Activated T-cell treated with anti-CD3 and anti-CD28 coated beads for 24 hours (primary cell): ENCODE results near the gene CTNNA2.

Source experiments
- DNase-seq: peaks from one replicate; pipeline ENCODE4 v3.0.0-alpha.2; 2020; ENCODE audit warnings: low read depth

The CTNNA2 gene

DNA sequence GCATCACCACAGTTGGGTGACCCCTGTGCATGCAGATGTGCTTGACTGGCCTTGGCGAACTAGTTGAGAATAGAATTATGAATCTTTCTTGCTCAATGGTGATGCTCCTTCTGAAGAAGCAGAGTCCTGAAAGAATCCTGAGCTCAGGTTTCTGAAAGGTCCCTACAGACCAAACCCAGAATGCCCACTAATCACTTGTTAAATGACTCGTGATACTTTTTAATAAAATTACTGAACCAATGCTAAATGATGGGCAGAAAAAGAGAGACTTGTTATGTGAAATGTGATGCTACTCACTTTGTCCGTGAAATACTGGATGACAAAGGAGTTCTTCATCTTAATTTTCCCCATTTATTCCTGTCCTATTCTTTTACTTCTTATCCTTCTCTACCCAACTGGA lies 1055.2 kb downstream of the CTNNA2 start:
- no peak for DNase-seq

DNA sequence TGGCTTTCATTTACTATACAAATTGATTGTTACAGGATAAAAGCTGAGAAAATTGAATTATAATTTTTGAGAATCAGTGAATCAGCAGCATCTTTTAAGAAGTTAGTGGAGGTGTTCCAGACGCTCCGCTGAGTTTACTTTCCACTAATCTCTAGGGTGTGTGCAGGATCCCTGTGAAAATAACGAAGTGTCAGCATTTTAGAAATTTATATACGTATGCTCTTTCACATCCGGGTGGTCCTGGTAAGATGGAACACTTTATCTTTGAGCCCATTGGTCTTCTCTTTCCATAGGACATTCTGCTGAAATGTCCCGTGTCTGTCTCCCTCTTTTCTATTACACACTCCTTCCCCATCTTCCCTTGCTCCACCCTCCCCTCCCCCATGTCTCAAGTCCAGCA lies 1060.3 kb downstream of the CTNNA2 start:
- no peak for DNase-seq

DNA sequence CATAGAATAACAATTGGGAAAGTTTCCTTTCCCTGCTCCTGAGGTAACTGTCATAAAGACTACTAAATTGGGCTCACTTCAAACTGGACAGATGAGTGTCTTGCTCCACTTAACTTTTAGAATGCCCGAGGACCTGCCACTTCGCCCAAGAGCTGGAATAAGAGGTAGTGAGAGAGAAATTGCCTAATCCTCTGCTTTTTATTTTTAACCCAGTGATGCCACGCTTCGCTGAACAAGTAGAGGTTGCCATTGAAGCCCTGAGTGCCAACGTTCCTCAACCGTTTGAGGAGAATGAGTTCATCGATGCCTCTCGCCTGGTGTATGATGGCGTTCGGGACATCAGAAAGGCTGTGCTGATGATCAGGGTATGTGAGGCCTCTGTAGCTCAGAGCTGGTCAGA lies 1061.1 kb downstream of the CTNNA2 start:
- DNase-seq, result no peak

DNA sequence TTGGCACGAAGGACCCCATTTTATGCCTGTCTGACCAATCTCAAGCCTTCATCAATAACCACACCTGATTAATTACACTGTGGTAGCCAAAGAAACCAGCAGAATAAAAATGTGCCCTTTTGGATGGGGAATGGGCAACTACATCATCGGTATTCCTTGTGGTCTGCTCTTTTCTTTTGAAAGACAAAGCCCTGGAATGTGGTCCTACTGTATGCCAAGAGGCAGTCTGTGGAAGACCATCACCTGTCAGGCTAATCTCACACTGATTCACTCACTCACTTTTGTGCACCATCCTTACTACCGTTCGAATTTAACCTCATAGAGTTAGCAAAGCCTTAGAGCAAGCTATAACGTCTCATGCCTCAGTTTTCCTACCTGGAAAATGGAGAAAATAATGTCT lies 1066.9 kb downstream of the CTNNA2 start:
- no peak for DNase-seq

DNA sequence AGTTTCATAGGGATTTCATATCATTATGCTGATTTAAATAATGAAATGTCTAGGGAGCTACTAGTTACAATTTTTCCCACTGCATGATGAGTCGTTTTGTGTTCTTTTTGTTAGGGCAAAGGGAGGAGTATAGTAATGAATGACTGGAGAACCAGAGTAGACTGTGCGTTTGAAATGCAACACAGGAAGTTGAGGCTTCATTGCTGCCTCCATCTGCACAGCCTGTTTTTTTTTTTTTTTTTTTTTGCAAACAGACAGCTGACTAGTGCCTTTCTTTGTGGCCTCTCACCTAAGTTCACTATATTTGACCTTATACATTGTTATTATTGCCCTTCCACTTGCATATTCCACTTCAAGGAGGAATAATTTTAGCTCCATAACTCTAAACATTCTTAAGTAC lies 1078.4 kb downstream of the CTNNA2 start:
- no peak for DNase-seq

DNA sequence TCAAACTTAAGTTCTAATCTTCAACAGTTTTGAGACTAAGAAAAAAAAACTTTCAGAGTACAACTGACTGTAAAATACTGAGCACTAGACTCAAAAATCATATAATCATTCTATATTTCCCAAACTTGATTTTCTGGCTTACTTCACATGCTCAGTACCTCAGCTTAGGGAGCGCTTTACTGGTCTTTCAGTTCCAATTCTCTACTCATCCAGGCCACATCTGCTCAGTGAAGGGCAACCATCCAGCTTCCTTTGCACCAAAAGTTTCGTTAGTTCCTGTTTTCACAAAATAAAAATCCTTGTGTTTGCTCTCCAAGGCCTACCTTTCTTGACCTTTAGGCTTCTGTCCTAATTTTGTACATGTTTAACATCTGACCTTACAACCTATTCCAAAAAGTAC lies 1079.3 kb downstream of the CTNNA2 start:
- DNase-seq, result no peak

DNA sequence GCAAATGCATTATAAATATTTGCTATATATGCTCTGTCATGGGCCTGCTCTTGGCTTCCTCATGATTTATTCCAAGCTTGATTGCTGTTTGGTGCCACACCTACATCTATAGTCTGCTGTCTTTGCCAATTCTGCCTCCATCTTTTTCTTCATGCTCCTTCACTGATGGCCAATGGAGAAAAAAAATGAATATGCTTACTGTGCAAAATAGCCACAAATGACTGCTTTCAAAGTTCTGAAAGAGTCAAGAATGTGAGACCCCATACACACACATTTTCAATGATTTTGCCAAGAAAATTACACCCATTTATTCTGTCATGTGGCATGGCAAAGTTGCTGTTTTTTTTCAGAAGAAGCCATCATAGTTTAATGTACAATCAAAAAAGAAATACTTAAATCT lies 1097.3 kb downstream of the CTNNA2 start:
- no peak for DNase-seq

DNA sequence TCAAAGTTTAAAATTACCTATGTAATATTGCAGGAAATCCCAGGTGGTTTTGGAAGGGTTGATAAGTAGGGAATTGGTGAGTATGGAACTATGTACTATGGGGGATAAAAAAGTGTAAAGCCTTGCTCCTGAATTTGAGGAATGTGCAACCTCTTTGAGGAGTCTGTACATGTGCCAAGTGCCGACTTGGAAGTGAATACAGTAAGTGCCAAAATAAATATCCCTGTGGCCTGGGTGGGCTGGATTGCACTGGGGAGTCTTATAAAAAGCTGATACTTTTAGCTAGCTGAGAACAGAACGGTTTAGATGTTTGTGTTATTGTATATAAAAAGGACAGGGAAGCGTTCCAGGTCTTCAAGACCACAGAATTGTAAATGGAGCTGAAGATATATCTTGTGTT lies 1108.8 kb downstream of the CTNNA2 start:
- DNase-seq, result no peak

DNA sequence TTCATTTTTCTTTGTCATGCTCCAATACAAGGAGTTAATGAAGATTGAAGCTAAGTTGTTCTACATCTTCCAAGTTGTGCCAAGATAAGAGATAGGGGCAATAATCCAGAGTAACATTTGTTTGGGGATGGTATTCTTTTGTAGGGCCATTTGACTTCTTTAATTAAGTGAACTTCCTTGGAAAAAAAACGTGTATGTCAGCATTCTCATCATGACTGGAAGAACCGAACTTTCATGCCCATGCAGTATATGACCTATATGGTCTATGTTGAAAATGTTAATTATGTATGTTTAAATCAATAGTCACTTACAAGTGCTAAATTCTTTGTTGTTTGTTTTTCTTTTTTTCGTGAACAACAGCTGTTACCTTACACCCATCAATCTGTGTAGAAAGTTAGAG lies 1111.2 kb downstream of the CTNNA2 start:
- DNase-seq, result no peak

DNA sequence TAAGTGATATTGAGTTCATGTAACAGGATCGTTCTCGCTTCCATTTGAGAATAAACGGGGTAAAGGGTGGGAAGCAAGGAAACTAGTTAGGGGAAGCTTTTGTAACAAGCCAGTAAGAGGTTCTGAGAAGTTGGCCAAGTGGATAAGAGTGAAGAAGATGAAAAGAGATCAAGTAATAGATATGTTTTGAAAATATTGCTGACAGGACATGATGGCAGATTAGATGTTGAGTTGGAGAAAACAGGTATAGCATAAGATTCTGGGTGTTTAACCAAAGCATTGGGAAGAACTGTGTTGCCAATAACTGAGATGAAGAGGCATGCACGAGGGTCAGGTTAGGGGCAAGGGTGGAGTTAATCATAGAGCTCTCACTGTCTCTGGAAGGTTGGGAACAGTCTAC lies 1121.7 kb downstream of the CTNNA2 start:
- DNase-seq, result no peak

DNA sequence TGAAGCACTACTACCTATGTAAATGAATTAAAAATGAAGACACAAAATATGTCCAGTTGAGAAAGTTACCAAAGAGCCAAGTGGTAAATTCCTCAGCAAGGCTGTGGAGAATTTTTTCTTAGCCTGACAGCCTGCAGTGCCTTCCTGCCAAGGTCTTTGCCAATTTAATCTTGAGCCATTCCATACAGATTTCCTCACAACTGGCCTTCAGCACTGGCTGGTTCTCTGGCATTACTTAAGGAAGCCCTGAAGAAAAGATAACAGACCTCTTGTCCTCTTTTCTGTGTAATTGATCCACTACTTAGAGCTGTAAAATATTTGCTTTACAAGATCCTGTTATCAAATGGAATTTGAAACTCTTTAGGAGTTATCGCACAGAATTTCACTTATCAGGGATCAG lies 1125.9 kb downstream of the CTNNA2 start:
- no peak for DNase-seq

DNA sequence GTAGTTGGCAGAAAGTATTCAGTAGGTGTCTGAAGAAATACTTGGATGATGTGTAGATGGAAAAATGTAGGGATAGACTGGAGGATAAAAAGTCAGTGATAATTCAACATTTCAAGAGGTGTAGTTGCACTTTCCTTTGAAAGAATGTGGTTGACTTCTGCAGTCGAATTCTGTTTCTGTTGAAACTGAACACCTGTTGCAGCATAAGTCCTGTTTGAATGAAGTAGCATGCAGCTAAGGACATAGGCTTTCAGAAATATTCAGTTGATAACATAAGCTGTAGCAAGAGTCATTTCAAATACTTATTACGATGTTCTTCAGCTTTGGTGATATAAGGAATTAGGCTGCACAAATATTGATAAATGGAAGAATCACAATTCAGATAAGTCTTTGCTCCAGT lies 1129.6 kb downstream of the CTNNA2 start:
- no peak for DNase-seq

DNA sequence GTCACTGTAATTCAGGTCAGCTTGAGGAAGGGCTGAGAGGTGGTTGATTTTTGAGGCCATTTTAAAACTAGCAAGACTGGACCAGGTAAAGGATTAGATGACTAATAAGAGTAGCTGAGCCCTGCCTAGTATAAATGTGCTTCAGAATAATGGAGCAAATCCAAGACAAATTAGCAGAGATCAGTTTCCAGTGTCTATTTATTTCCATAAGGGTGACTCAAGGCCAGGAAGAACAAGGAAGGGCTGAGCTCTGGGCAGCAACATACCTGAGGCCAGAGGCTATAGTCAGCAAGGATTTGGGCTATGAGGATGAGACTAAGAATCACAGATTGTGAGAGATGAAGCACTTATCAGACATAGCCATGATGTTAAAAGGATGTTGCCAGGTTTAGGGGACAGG lies 1130.7 kb downstream of the CTNNA2 start:
- no peak for DNase-seq

DNA sequence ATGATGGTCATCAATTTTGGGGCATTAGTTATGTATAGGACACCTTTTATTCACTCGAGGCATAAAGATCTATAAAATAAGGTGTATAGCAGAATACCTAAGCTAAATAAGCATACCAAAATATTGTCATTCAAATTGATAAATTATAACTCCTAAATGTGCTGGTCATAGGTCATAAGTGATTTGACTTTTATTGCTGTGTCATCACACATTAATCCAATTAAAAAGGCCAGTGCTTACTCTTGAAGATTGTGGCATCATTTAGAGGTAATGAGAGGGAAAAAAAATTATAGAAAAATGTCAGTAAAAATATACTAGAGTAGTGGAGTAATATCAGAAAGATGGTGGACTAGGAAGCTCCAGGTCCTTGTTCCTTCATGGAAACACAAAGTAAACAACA lies 1138.6 kb downstream of the CTNNA2 start:
- DNase-seq, result no peak

DNA sequence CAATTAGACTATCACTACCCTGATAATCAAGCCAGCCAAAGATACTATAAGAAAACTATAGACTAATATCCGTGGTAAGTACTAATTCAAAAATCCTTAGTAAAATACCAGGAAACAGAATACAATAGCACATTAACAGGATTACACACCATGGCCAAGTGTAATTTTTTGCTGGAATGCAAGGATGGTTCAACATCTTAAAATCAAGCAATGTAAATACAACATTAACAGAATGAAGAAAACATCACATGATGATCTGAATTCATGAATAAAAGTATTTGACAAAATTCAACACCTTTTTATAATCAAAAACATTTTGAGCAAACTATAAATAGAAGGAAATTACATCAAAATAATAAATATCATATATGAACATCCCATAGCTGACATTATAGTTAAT lies 1142.4 kb downstream of the CTNNA2 start:
- DNase-seq, result no peak

DNA sequence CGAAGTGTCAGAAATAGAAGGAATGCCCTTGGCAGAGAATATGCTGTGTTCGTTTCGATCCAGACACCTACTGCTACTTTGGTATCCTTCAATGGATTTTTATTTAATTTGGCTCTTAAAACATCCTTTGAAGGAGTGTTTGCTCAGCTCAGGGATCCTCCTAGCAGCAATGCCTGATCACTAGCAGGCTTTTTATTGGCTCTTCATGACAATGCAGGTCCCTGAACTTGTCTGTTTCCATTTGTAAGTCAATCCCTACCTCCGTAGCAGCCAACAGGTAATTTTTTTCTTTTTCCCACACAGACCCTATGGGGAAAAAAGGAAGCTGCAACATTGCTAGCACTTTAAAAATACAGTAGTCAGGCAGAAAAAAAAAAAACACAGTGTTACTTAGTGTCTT lies 1157.9 kb downstream of the CTNNA2 start:
- no peak for DNase-seq

DNA sequence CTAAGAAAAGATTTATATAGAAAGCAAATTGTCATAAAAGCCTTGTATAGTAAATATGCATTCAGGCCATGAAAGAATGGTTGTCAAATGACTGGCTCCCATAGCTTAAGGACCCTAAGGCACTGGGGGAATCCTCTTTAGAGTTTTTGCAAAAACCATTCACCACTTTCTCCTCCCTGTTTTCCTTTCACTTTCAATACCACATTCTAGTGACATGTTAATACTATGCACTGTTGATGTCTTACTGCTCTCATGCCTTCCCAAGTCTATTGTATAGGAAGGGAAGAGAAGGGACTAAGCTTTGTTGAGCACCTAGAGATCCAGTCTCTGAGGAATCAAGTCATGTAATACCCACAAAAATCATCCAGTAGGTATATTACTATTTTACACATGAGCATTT lies 1174.7 kb downstream of the CTNNA2 start:
- no peak for DNase-seq

DNA sequence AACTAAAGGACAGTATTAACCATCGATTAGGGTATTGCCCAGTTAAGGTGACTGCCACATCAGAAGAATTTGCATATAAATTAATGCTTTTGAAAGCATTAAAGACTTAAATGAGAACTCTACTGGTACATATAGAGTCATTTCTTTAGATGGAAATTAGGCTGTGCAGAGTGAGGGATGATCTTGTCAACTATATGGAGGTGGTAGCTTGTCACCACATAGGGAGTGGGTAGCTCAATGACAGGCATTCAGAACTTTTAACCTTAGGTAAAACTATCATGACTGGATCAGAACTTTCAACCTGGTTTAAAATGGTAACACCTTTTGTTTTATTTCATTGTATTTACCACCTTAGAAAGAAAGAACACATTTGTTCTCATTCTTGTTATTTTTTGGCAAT lies 1176.3 kb downstream of the CTNNA2 start:
- DNase-seq, result no peak
